Activated T-cell treated with anti-CD3 and anti-CD28 coated beads for 24 hours (primary cell): ENCODE results near the gene GPRC5C.

Source experiments
- DNase-seq: peaks from one replicate; pipeline ENCODE4 v3.0.0-alpha.2; 2020; ENCODE audit warnings: low read depth

The GPRC5C gene

GRCh38 chr17:74433421-74434121 is 1.7 kb downstream of the GPRC5C start:
- DNase-seq, result no peak

- DNase-seq, result no peak
Measured at GRCh38 chr17:74435775-74436359, 4.0 kb downstream of the GPRC5C start.

DNA sequence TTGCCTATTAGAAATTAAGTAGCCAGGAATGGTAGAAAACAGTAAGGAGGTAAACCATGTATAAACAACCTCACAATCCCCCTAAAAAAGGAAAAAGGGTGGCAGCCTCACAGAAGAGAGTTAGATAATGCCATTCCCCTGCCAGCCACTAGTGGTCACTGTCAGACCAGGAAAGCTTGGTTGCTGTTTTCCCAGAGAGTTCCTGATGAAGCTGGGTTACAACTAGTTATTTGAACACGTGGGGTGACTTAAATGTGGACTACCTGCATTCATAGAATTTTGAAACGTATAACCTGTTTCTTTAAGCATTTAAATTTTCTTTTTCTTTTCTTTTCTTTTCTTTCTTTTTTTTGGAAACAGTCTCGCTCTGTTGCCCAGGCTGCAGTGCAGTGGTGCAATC is 5.8 kb downstream of the GPRC5C start:
- DNase-seq, result no peak

- DNase-seq, result no peak
Measured at GRCh38 chr17:74439691-74440567, 8.0 kb downstream of the GPRC5C start.

- no peak for DNase-seq
Measured at GRCh38 chr17:74441537-74441936, 9.6 kb downstream of the GPRC5C start.

DNA sequence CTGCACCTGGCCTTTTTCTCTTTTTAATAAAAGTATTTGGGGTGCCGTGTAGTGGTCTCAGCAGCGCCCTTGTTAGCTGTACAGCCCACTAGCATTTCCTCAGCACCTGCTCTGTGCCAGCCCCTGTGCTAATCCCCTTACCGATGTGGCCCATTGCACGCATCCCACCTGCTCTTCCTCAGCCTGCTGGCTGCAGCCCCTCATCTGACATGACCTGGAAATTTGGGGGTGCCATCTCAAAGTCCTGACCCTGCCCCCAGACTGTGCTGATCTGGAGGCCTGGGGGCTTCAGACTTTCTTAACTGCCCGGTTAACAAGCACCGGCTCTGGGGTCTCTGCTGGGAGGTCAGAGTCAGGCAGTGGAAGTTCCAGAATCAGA is 10.4 kb downstream of the GPRC5C start:
- no peak for DNase-seq

GRCh38 chr17:74442670-74443515 is 11.0 kb downstream of the GPRC5C start:
- DNase-seq, result no peak

DNA sequence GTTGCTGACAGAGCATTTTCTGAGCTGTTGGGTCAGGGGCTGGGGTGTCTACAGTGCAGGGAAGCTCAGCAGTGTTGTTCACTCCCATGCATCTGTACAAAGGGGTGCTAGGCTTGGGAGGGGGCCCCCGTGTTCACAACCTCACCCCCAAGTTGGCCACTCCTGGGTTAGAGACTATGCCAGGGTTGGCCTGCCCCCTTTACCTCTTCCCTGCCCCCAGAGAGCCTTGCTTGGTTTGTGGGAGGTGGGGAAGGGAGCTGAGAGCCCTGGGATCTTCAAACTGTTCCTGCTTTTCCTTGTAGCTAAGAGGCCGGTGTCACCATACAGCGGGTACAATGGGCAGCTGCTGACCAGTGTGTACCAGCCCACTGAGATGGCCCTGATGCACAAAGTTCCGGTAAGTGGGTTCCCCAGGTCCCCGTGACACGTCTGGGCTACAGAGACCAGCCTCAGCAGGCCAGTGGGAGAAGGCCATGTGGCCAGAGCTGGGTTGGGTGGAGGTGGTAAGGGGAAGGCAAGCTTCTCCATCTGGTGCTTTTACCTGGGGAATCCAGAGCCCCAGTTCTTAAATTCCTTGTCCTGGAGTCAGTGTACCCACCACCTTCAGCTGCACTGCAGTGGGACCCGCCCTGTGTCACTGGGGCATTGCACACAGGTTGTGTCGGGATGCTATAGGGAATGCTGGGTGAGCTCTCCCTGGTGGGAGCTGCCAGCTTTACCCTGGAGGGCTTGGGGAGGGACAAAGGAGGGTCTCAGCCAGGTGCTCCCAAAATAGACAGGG is 11.8 kb downstream of the GPRC5C start:
- DNase-seq, result no peak

- no peak for DNase-seq
Measured at GRCh38 chr17:74444406-74444805, 12.5 kb downstream of the GPRC5C start.

DNA sequence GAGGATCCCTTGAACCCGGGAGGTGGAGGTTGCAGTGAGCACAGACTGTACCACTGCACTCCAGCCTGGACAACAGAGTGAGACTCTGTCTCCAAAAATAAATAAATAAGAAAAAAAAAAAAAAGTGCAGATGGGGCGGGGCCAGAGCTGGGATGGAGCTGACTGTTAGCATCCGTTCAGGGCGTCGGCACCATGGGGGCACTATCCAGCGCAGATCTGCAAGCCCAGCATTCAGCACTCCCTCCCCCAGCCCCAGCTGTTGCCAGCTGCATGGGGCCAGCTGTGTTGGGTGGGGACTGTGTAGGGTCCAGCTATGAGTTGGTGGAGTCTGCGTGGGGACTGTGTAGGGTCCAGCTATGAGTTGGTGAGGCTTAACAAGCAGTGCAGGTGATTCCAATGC is 13.3 kb downstream of the GPRC5C start:
- no peak for DNase-seq

GRCh38 chr17:74446551-74447500 is 14.9 kb downstream of the GPRC5C start:
- no peak for DNase-seq

GRCh38 chr17:74447628-74448159 is 15.8 kb downstream of the GPRC5C start:
- DNase-seq, result no peak

- no peak for DNase-seq
Measured at GRCh38 chr17:74448756-74449155, 16.9 kb downstream of the GPRC5C start.

DNA sequence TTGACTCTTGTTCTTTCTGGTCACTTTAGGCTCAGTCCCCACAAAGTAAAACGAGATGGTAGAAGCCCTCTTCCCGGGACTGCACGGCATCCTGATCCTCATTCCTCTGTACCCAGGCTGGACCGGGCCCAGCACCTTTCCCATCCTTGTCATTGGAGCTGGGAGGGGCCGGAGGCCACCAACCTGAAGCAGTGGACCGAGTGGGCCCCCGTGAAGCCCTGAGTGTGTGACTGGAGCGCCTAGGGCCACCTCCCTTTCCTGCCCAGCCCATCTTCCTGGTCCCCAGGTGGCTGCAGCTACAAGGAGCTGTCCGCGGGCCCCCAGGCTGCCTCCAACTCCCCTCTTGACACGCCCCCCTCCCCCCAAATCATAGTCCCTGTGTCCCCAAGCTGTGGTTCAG is 17.4 kb downstream of the GPRC5C start:
- no peak for DNase-seq

DNA sequence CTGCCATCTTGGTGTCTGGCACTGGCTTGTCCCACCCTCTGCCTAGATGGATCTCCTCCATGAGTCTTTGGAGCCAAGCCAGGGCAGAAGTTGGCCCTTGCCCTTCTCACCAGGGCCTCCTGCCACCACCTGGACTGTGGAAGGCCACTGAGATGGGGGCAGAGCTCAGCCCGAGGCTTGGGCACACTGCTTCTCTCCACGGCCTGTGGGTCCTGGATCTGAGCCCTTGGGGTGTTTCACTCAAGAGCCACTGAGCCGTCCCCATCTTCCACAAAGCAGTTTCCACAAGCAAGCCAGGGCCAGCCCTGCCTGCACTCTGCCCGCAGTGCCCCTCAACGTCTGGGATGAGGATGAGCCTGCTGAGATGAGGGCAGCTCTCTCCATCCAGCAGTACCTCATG is 17.9 kb downstream of the GPRC5C start:
- no peak for DNase-seq

GRCh38 chr17:74450231-74450630 is 18.3 kb downstream of the GPRC5C start:
- DNase-seq, result no peak

GRCh38 chr17:74450925-74451403 is 19.1 kb downstream of the GPRC5C start:
- no peak for DNase-seq

DNA sequence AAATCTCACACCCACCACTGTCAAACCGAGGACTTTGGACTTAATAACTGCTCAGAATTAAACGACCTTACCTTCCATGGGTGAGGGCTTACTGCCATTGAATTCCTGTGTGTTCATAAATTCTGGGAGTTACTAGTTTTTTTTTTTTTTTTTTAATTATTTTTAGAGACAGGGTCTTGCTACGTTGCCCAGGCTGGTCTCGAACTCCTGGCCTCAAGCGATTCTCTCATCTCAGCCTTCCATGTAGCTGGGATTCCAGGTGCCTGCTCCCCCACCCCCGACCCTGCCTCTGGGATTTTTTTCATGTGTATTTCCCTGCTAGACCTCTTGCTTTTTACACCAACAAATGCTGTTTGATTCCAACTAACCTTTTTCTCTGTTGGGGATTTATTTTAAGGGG is 19.7 kb downstream of the GPRC5C start:
- no peak for DNase-seq

- DNase-seq, result no peak
Measured at GRCh38 chr17:74452033-74452840, 20.3 kb downstream of the GPRC5C start.
